ENCODE measurements around the gene PSAT1.

PSAT1 gene

DNA sequence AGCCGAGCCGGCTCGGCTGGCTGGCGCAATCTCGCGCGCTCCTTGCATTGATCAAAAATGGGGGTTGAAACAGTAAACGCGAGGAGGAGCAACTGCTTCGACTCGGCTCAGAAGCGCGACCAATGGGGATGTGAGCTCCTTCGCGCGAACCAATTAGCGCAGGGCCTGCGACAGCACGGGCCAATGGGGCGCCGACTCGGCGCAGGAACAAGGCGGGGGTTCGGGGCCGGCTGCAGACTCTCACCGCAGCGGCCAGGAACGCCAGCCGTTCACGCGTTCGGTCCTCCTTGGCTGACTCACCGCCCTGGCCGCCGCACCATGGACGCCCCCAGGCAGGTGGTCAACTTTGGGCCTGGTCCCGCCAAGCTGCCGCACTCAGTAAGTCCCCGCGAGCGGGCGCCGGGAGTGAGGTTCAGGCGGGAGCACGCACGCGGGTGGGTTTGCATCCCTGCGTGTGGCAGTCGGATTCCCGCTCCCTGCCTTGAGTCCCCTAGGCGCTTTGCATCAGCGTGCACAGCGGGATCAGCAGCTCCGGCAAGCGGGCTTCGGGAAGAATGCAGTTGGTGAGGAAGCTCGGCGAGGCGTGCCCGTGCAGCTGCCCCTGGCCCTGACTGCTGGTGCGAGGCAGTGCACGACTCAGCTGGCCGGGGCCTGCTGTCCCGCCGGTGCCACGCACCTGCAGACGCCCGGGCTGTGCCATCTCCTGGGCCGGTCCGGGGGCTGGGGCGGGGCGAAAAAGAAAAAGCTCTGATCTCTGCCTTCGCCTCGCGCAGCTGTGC, at the start of gene PSAT1:
Gene PSAT1, plus strand, starts transcription at position 233 of the 779 bp plus-strand sequence. Its CDS starts 86 bp downstream, at position 319.
- H3K9me3 ChIP-seq (ENCODE audit: control insufficient read depth in 1 of 2, low read length in 2 of 2), result no peaks in the 10 kb centered on the region
- H3K27ac ChIP-seq (ENCODE audit: low read depth, low read length), result no peak within 1 kb of the TSS
- peaks cover 8 to 14% of the 10 kb centered on the region in 2 donors for H3K4me1 ChIP-seq (ENCODE audit: control insufficient read depth in 1 of 2, insufficient read depth in 2 of 2, low read length in 2 of 2)
- peak within 1 kb of the TSS; percentile 84 to 88 for H3K4me3 ChIP-seq (ENCODE audit: low read depth in 1 of 2, low read length in 2 of 2)
- no peaks in the 10 kb centered on the region for H3K27me3 ChIP-seq (ENCODE audit: control insufficient read depth in 1 of 2, insufficient read depth in 2 of 2, low read length in 2 of 2)
- H3K9ac ChIP-seq (ENCODE audit: low read depth in 1 of 2, low read length in 2 of 2), result peak within 1 kb of the TSS; percentile 52 to 63
- no peaks in the 10 kb centered on the region for H3K36me3 ChIP-seq (ENCODE audit: control insufficient read depth in 1 of 2, insufficient read depth in 2 of 2, low read length in 2 of 2)

GRCh38 chr9:78248635-78249034, 48.3 kb upstream of the PSAT1 start:
- no peak overlapping the region for H3K9ac ChIP-seq (ENCODE audit: low read depth in 1 of 2, low read length in 2 of 2)

GRCh38 chr9:78249542-78249941, 47.4 kb upstream of the PSAT1 start:
- H3K36me3 ChIP-seq (ENCODE audit: control insufficient read depth in 1 of 2, insufficient read depth in 2 of 2, low read length in 2 of 2), result peaks cover 0 to 11% of the 10 kb centered on the region in 2 donors
- H3K27me3 ChIP-seq (ENCODE audit: control insufficient read depth in 1 of 2, insufficient read depth in 2 of 2, low read length in 2 of 2), result no peaks in the 10 kb centered on the region
- no peak overlapping the region for H3K27ac ChIP-seq (ENCODE audit: low read depth, low read length)
- H3K4me3 ChIP-seq (ENCODE audit: low read depth in 1 of 2, low read length in 2 of 2), result no peak overlapping the region
- H3K9me3 ChIP-seq (ENCODE audit: control insufficient read depth in 1 of 2, low read length in 2 of 2), result no peaks in the 10 kb centered on the region
- H3K4me1 ChIP-seq (ENCODE audit: control insufficient read depth in 1 of 2, insufficient read depth in 2 of 2, low read length in 2 of 2), result no peaks in the 10 kb centered on the region
- no peak overlapping the region for H3K9ac ChIP-seq (ENCODE audit: low read depth in 1 of 2, low read length in 2 of 2)

More at GRCh38 chr9:78248635-78249034, 48.3 kb upstream of the PSAT1 start:
- Histone ChIP-seq H3K4me3 (ENCODE audit: low read depth in 1 of 2, low read length in 2 of 2) (no peak overlapping the region), H3K4me1 (ENCODE audit: control insufficient read depth in 1 of 2, insufficient read depth in 2 of 2, low read length in 2 of 2) (no peaks in the 10 kb centered on the region), H3K27me3 (ENCODE audit: control insufficient read depth in 1 of 2, insufficient read depth in 2 of 2, low read length in 2 of 2) (no peaks in the 10 kb centered on the region), H3K27ac (ENCODE audit: low read depth, low read length) (no peak overlapping the region), H3K36me3 (ENCODE audit: control insufficient read depth in 1 of 2, insufficient read depth in 2 of 2, low read length in 2 of 2) (peaks cover 0 to 7% of the 10 kb centered on the region in 2 donors), H3K9me3 (ENCODE audit: control insufficient read depth in 1 of 2, low read length in 2 of 2) (no peaks in the 10 kb centered on the region)

DNA sequence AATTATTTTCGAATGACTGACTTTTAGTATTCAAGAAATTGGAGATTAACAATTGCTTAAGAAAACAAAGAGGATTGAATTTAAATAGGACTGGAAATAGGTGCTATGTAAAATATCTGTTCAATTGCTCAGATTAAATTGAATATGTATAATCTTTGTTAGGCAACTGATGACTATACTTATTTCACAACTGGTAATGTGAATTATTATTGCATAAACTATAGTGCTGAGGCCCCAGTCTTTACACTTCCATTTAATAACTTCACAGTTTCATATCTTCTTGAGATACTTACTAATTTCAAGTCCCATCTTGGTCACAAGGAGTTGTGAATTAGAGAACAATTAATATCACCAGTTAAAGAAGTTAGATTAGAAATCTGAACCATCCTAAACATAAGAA, 44.3 kb upstream of the PSAT1 start:
- no peak overlapping the region for H3K4me3 ChIP-seq (ENCODE audit: low read depth in 1 of 2, low read length in 2 of 2)
- H3K27ac ChIP-seq (ENCODE audit: low read depth, low read length), result no peak overlapping the region
- no peaks in the 10 kb centered on the region for H3K9me3 ChIP-seq (ENCODE audit: control insufficient read depth in 1 of 2, low read length in 2 of 2)
- H3K4me1 ChIP-seq (ENCODE audit: control insufficient read depth in 1 of 2, insufficient read depth in 2 of 2, low read length in 2 of 2), result no peaks in the 10 kb centered on the region
- H3K36me3 ChIP-seq (ENCODE audit: control insufficient read depth in 1 of 2, insufficient read depth in 2 of 2, low read length in 2 of 2), result peaks cover under 1 to 10% of the 10 kb centered on the region in 2 donors
- no peaks in the 10 kb centered on the region for H3K27me3 ChIP-seq (ENCODE audit: control insufficient read depth in 1 of 2, insufficient read depth in 2 of 2, low read length in 2 of 2)
- no peak overlapping the region for H3K9ac ChIP-seq (ENCODE audit: low read depth in 1 of 2, low read length in 2 of 2)

- Histone ChIP-seq H3K36me3 (ENCODE audit: control insufficient read depth in 1 of 2, insufficient read depth in 2 of 2, low read length in 2 of 2) (peaks cover 3 to 8% of the 10 kb centered on the region in 2 donors), H3K27ac (ENCODE audit: low read depth, low read length) (no peak overlapping the region), H3K4me3 (ENCODE audit: low read depth in 1 of 2, low read length in 2 of 2) (no peak overlapping the region), H3K9ac (ENCODE audit: low read depth in 1 of 2, low read length in 2 of 2) (no peak overlapping the region), H3K4me1 (ENCODE audit: control insufficient read depth in 1 of 2, insufficient read depth in 2 of 2, low read length in 2 of 2) (no peaks in the 10 kb centered on the region), H3K9me3 (ENCODE audit: control insufficient read depth in 1 of 2, low read length in 2 of 2) (no peaks in the 10 kb centered on the region), H3K27me3 (ENCODE audit: control insufficient read depth in 1 of 2, insufficient read depth in 2 of 2, low read length in 2 of 2) (no peaks in the 10 kb centered on the region)
These were observed 43.6 kb upstream of the PSAT1 start for GRCh38 chr9:78253285-78253684.

GRCh38 chr9:78261403-78262001, 35.4 kb upstream of the PSAT1 start:
- no peaks in the 10 kb centered on the region for H3K9me3 ChIP-seq (ENCODE audit: control insufficient read depth in 1 of 2, low read length in 2 of 2)
- no peaks in the 10 kb centered on the region for H3K27me3 ChIP-seq (ENCODE audit: control insufficient read depth in 1 of 2, insufficient read depth in 2 of 2, low read length in 2 of 2)
- H3K9ac ChIP-seq (ENCODE audit: low read depth in 1 of 2, low read length in 2 of 2), result no peak overlapping the region
- no peaks in the 10 kb centered on the region for H3K4me1 ChIP-seq (ENCODE audit: control insufficient read depth in 1 of 2, insufficient read depth in 2 of 2, low read length in 2 of 2)
- H3K4me3 ChIP-seq (ENCODE audit: low read depth in 1 of 2, low read length in 2 of 2), result no peak overlapping the region
- H3K36me3 ChIP-seq (ENCODE audit: control insufficient read depth in 1 of 2, insufficient read depth in 2 of 2, low read length in 2 of 2), result peaks cover 3 to 12% of the 10 kb centered on the region in 2 donors
- H3K27ac ChIP-seq (ENCODE audit: low read depth, low read length), result no peak overlapping the region

DNA sequence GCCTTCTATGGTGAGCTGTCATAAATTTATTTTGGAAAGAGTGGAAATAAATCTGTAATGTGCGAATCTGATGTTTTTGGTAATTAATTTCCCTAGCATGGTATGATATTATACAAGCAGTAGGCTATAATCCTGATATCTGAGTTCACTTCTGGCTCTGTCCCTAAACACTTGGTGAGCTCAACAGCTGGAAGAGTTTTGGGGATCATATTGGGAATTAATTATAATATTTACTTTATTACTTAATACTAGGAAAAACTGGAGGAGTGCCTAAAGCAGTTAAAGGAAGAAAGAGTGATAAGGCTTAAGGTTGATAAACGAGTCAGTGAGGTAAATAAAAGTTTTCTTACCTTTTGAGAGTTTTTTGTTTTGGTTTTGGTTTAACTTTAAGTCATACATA, 34.3 kb upstream of the PSAT1 start:
- no peaks in the 10 kb centered on the region for H3K27me3 ChIP-seq (ENCODE audit: control insufficient read depth in 1 of 2, insufficient read depth in 2 of 2, low read length in 2 of 2)
- H3K9ac ChIP-seq (ENCODE audit: low read depth in 1 of 2, low read length in 2 of 2), result no peak overlapping the region
- no peaks in the 10 kb centered on the region for H3K4me1 ChIP-seq (ENCODE audit: control insufficient read depth in 1 of 2, insufficient read depth in 2 of 2, low read length in 2 of 2)
- H3K36me3 ChIP-seq (ENCODE audit: control insufficient read depth in 1 of 2, insufficient read depth in 2 of 2, low read length in 2 of 2), result peaks cover 2 to 23% of the 10 kb centered on the region in 2 donors
- no peaks in the 10 kb centered on the region for H3K9me3 ChIP-seq (ENCODE audit: control insufficient read depth in 1 of 2, low read length in 2 of 2)
- H3K4me3 ChIP-seq (ENCODE audit: low read depth in 1 of 2, low read length in 2 of 2), result no peak overlapping the region
- H3K27ac ChIP-seq (ENCODE audit: low read depth, low read length), result no peak overlapping the region

DNA sequence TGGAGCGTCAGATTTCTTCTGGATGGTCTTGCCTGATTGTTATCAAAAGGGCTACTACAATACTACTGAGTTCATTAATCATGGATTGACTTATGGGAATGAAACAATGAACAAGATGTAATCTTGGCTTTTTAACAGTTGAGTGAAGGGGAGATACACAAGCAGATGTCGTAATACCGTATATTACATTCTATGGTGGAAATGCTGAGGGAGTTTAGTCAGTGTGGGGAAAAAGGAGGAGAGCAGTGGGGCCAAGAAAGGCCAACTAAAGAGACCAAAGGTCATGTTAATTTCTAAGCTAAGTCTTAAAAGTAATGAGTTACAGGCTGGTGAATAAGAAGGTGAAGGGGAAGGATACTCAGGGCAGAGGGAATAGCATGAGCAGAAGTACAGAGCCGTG, 29.0 kb upstream of the PSAT1 start:
- Histone ChIP-seq H3K9ac (ENCODE audit: low read depth in 1 of 2, low read length in 2 of 2) (no peak overlapping the region), H3K4me1 (ENCODE audit: control insufficient read depth in 1 of 2, insufficient read depth in 2 of 2, low read length in 2 of 2) (no peaks in the 10 kb centered on the region), H3K4me3 (ENCODE audit: low read depth in 1 of 2, low read length in 2 of 2) (no peak overlapping the region), H3K27ac (ENCODE audit: low read depth, low read length) (no peak overlapping the region), H3K27me3 (ENCODE audit: control insufficient read depth in 1 of 2, insufficient read depth in 2 of 2, low read length in 2 of 2) (no peaks in the 10 kb centered on the region), H3K9me3 (ENCODE audit: control insufficient read depth in 1 of 2, low read length in 2 of 2) (no peaks in the 10 kb centered on the region), H3K36me3 (ENCODE audit: control insufficient read depth in 1 of 2, insufficient read depth in 2 of 2, low read length in 2 of 2) (peaks cover 0 to 22% of the 10 kb centered on the region in 2 donors)

GRCh38 chr9:78269784-78270183, 27.1 kb upstream of the PSAT1 start:
- H3K36me3 ChIP-seq (ENCODE audit: control insufficient read depth in 1 of 2, insufficient read depth in 2 of 2, low read length in 2 of 2), result peaks cover 0 to 22% of the 10 kb centered on the region in 2 donors
- H3K27ac ChIP-seq (ENCODE audit: low read depth, low read length), result no peak overlapping the region
- no peaks in the 10 kb centered on the region for H3K9me3 ChIP-seq (ENCODE audit: control insufficient read depth in 1 of 2, low read length in 2 of 2)
- no peak overlapping the region for H3K4me3 ChIP-seq (ENCODE audit: low read depth in 1 of 2, low read length in 2 of 2)
- H3K9ac ChIP-seq (ENCODE audit: low read depth in 1 of 2, low read length in 2 of 2), result no peak overlapping the region
- no peaks in the 10 kb centered on the region for H3K27me3 ChIP-seq (ENCODE audit: control insufficient read depth in 1 of 2, insufficient read depth in 2 of 2, low read length in 2 of 2)
- H3K4me1 ChIP-seq (ENCODE audit: control insufficient read depth in 1 of 2, insufficient read depth in 2 of 2, low read length in 2 of 2), result no peaks in the 10 kb centered on the region

GRCh38 chr9:78272307-78272706, 24.6 kb upstream of the PSAT1 start:
- no peak overlapping the region for H3K9ac ChIP-seq (ENCODE audit: low read depth in 1 of 2, low read length in 2 of 2)
- H3K4me3 ChIP-seq (ENCODE audit: low read depth in 1 of 2, low read length in 2 of 2), result no peak overlapping the region
- H3K36me3 ChIP-seq (ENCODE audit: control insufficient read depth in 1 of 2, insufficient read depth in 2 of 2, low read length in 2 of 2), result peaks cover 0 to 6% of the 10 kb centered on the region in 2 donors
- H3K9me3 ChIP-seq (ENCODE audit: control insufficient read depth in 1 of 2, low read length in 2 of 2), result no peaks in the 10 kb centered on the region
- H3K27ac ChIP-seq (ENCODE audit: low read depth, low read length), result no peak overlapping the region
- H3K4me1 ChIP-seq (ENCODE audit: control insufficient read depth in 1 of 2, insufficient read depth in 2 of 2, low read length in 2 of 2), result no peaks in the 10 kb centered on the region
- no peaks in the 10 kb centered on the region for H3K27me3 ChIP-seq (ENCODE audit: control insufficient read depth in 1 of 2, insufficient read depth in 2 of 2, low read length in 2 of 2)

All from duodenal mucosa (tissue), 2 donors.